Endothelial cell of umbilical vein (primary cell): Measurements from ENCODE around the gene TENM4.

Experiments used
- EZH2 ChIP-seq: IDR thresholded peaks from 2 replicates; pipeline ENCODE4 v1.6.1; 2012; ENCODE audit warnings: borderline replicate concordance, low read depth, mild to moderate bottlenecking, moderate library complexity, low read length, inconsistent platforms; ENCODE audit not compliant: severe bottlenecking
- POLR2A ChIP-seq: IDR thresholded peaks from 2 replicates; pipeline ENCODE4 v1.6.1; 2012; ENCODE audit warnings: low read depth, mild to moderate bottlenecking, control low read depth, low read length
- POLR2AphosphoS5 ChIP-seq: IDR thresholded peaks from 2 replicates; pipeline ENCODE4 v1.6.1; 2012; ENCODE audit warnings: low read depth, mild to moderate bottlenecking, control low read depth, low read length, moderate library complexity; ENCODE audit not compliant: insufficient read depth
- TF ChIP-seq, protein P1 (sequence below), 2 donors: IDR thresholded peaks; 1 replicate in 1 of 2; 2 replicates in 1 of 2; pipeline ENCODE4 v1.5.1; 2011; ENCODE audit warnings: low read length in 2 of 2, mild to moderate bottlenecking in 2 of 2, moderate library complexity in 2 of 2, control low read depth in 1 of 2, inconsistent platforms in 1 of 2, low read depth in 1 of 2; ENCODE audit not compliant: insufficient read depth in 1 of 2; ENCODE audit errors: extremely low read depth in 1 of 2
- TF ChIP-seq, protein P2 (sequence below): IDR thresholded peaks from 2 replicates; pipeline ENCODE4 v1.6.1; 2011; ENCODE audit not compliant: insufficient read depth, insufficient read length

DNA sequence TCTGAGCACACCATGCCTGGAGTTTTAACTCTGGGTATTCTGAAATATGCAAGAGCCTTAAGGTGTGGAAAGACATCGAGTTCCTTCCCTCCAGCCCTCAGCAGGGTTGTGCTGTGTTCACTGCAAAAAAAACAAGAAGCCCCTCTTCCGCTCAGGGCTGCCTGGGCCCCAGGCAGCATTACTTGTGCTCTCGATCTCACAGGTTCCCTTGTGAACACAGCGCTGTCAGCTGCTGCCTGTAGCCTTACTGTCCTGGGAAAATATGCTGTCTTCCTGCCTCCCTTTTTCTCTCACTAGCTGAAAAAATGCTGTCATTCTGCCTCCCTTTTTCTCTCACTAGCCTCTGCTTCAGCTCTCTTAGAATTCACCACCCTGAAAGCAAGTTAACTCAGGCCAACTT, 15.7 kb upstream of the TENM4 start:
- TF ChIP-seq, protein P1, sequence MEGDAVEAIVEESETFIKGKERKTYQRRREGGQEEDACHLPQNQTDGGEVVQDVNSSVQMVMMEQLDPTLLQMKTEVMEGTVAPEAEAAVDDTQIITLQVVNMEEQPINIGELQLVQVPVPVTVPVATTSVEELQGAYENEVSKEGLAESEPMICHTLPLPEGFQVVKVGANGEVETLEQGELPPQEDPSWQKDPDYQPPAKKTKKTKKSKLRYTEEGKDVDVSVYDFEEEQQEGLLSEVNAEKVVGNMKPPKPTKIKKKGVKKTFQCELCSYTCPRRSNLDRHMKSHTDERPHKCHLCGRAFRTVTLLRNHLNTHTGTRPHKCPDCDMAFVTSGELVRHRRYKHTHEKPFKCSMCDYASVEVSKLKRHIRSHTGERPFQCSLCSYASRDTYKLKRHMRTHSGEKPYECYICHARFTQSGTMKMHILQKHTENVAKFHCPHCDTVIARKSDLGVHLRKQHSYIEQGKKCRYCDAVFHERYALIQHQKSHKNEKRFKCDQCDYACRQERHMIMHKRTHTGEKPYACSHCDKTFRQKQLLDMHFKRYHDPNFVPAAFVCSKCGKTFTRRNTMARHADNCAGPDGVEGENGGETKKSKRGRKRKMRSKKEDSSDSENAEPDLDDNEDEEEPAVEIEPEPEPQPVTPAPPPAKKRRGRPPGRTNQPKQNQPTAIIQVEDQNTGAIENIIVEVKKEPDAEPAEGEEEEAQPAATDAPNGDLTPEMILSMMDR (IDR thresholded peaks at IDR 0.05; ENCODE audit: extremely low read depth in 1 of 2, insufficient read depth in 1 of 2, low read depth in 1 of 2, low read length in 2 of 2) = no peak
- TF ChIP-seq, protein P2, sequence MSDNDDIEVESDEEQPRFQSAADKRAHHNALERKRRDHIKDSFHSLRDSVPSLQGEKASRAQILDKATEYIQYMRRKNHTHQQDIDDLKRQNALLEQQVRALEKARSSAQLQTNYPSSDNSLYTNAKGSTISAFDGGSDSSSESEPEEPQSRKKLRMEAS = no peak
- no peak for TF ChIP-seq POLR2A
- no peak for TF ChIP-seq POLR2AphosphoS5
- TF ChIP-seq EZH2 = no peak
